Activated CD4-positive, alpha-beta memory T cell treated with anti-CD3 and anti-CD28 coated beads for 36 hours (primary cell): Measurements from ENCODE around the gene TEKT4. TPM values are rescaled to one million over a fixed set of nuclear protein-coding genes. Genes with fewer than 3 reads are reported as not detected.
"Not testable (repeated sequence)": the region's sequence is repeated elsewhere in the genome, so short reads cannot be mapped to it uniquely, and the experiment has no call there.

Experiments
- CTCF ChIA-PET: fragments of 350-600 bp; sonication (Branson Sonifier 250); formaldehyde crosslinking; loops from one replicate; lab custom pipeline; 2021; ENCODE audit warnings: antibody characterized with exemption, inconsistent platforms; lab: Charles Lee
- POLR2A ChIA-PET: fragments of 350-600 bp; sonication (Branson Sonifier 250); formaldehyde crosslinking; loops from one replicate; lab custom pipeline; 2021; ENCODE audit warnings: antibody characterized with exemption; lab: Charles Lee
- DNase-seq: peaks from one replicate; pipeline ENCODE4 v3.0.0-alpha.2; 2020
- H3K27ac Mint-ChIP-seq: one replicate; pipeline ENCODE4 v1.8.0; 2021; ENCODE audit warnings: mixed read lengths
- H3K27me3 Mint-ChIP-seq: one replicate; pipeline ENCODE4 v1.8.0; 2021; ENCODE audit warnings: mixed read lengths
- H3K36me3 Mint-ChIP-seq: one replicate; pipeline ENCODE4 v1.8.0; 2021; ENCODE audit warnings: mixed read lengths
- H3K4me1 Mint-ChIP-seq: one replicate; pipeline ENCODE4 v1.8.0; 2021; ENCODE audit warnings: low read depth, mixed read lengths
- H3K4me3 Mint-ChIP-seq: one replicate; pipeline ENCODE4 v1.8.0; 2021; ENCODE audit warnings: mild to moderate bottlenecking, mixed read lengths
- H3K9me3 Mint-ChIP-seq: one replicate; pipeline ENCODE4 v1.8.0; 2021; ENCODE audit warnings: mixed read lengths
- intact Hi-C: fragments of 100-400 bp; cut with micrococcal nuclease; formaldehyde crosslinking; loops from one replicate; pipeline ENCODE4 v1.15.1; 2023
- total RNA-seq, 2 experiments: library from RNA; stranded (reverse); gene quantifications; one replicate each; pipeline ENCODE4 v1.2.3, GENCODE V29; 2021

TEKT4 gene
- total RNA-seq, 2 experiments from 2014 or later: not detected

GRCh38 chr2:94879982-94880377 is 8.8 kb downstream of the TEKT4 start:
- no peak for DNase-seq
- no peaks in the 10 kb centered on the region for H3K4me1 Mint-ChIP-seq
- CTCF ChIA-PET: no interaction called here
- intact Hi-C loops: no loop called here
- H3K9me3 Mint-ChIP-seq: no peaks in the 10 kb centered on the region
- H3K4me3 Mint-ChIP-seq: no peak overlapping the region
- H3K27me3 Mint-ChIP-seq: peaks cover 3% of the 10 kb centered on the region
- H3K27ac Mint-ChIP-seq: no peak overlapping the region
- H3K36me3 Mint-ChIP-seq: no peaks in the 10 kb centered on the region
- POLR2A ChIA-PET: no interaction called here

- CTCF ChIA-PET: no interaction called here
- Mint-ChIP-seq H3K9me3 (no peaks in the 10 kb centered on the region), H3K36me3 (no peaks in the 10 kb centered on the region)
These were observed 9.3 kb downstream of the TEKT4 start for GRCh38 chr2:94880507-94880906.

GRCh38 chr2:94881070-94881469 is 9.8 kb downstream of the TEKT4 start:
- intact Hi-C loops: no loop called here
- POLR2A ChIA-PET: no interaction called here
- CTCF ChIA-PET: no interaction called here
- no peaks in the 10 kb centered on the region for H3K4me1 Mint-ChIP-seq
- peaks cover 11% of the 10 kb centered on the region for H3K27me3 Mint-ChIP-seq
- no peak overlapping the region for H3K4me3 Mint-ChIP-seq
- no peaks in the 10 kb centered on the region for H3K9me3 Mint-ChIP-seq
- DNase-seq: no peak
- no peaks in the 10 kb centered on the region for H3K36me3 Mint-ChIP-seq
- no peak overlapping the region for H3K27ac Mint-ChIP-seq

More at GRCh38 chr2:94880507-94880906, 9.3 kb downstream of the TEKT4 start:
- H3K27ac Mint-ChIP-seq: no peak overlapping the region
- no peak overlapping the region for H3K4me3 Mint-ChIP-seq
- H3K27me3 Mint-ChIP-seq: peaks cover 7% of the 10 kb centered on the region
- POLR2A ChIA-PET: no interaction called here
- intact Hi-C loops: no loop called here
- no peaks in the 10 kb centered on the region for H3K4me1 Mint-ChIP-seq
- no peak for DNase-seq

GRCh38 chr2:94890234-94890633 is 19.0 kb downstream of the TEKT4 start:
- no peaks in the 10 kb centered on the region for H3K36me3 Mint-ChIP-seq
- H3K27ac Mint-ChIP-seq: no peak overlapping the region
- intact Hi-C loops: no loop called here
- peaks cover 17% of the 10 kb centered on the region for H3K27me3 Mint-ChIP-seq
- no peaks in the 10 kb centered on the region for H3K4me1 Mint-ChIP-seq
- H3K4me3 Mint-ChIP-seq: no peak overlapping the region
- no peak for DNase-seq
- ChIA-PET POLR2A (no interaction called here), CTCF (no interaction called here)
- no peaks in the 10 kb centered on the region for H3K9me3 Mint-ChIP-seq

GRCh38 chr2:94895273-94895672 is 24.0 kb downstream of the TEKT4 start:
- H3K27me3 Mint-ChIP-seq, H3K27ac Mint-ChIP-seq, H3K9me3 Mint-ChIP-seq, H3K36me3 Mint-ChIP-seq, CTCF ChIA-PET, H3K4me1 Mint-ChIP-seq, POLR2A ChIA-PET, DNase-seq, intact Hi-C loops, H3K4me3 Mint-ChIP-seq: not testable (repeated sequence)

- CTCF ChIA-PET, POLR2A ChIA-PET, H3K4me3 Mint-ChIP-seq, intact Hi-C loops, H3K4me1 Mint-ChIP-seq, H3K9me3 Mint-ChIP-seq, H3K27me3 Mint-ChIP-seq, H3K27ac Mint-ChIP-seq, H3K36me3 Mint-ChIP-seq, DNase-seq: not testable (repeated sequence)
These were observed 35.7 kb downstream of the TEKT4 start for GRCh38 chr2:94906976-94907375.

GRCh38 chr2:94923196-94923595 is 52.0 kb downstream of the TEKT4 start:
- ChIA-PET CTCF (no interaction called here), POLR2A (no interaction called here)
- Mint-ChIP-seq H3K4me1 (no peaks in the 10 kb centered on the region), H3K27ac (no peak overlapping the region), H3K9me3 (no peaks in the 10 kb centered on the region), H3K27me3 (peaks cover 11% of the 10 kb centered on the region), H3K36me3 (no peaks in the 10 kb centered on the region), H3K4me3 (no peak overlapping the region)
- intact Hi-C loops: no loop called here
- DNase-seq: no peak

- H3K27me3 Mint-ChIP-seq: peaks cover 10% of the 10 kb centered on the region
- H3K9me3 Mint-ChIP-seq, H3K4me1 Mint-ChIP-seq, CTCF ChIA-PET, H3K4me3 Mint-ChIP-seq, H3K36me3 Mint-ChIP-seq, H3K27ac Mint-ChIP-seq, POLR2A ChIA-PET, intact Hi-C loops, DNase-seq: not testable (repeated sequence)
These were observed 53.8 kb downstream of the TEKT4 start for GRCh38 chr2:94924999-94925398.

Other genes with a start within 250 kb of the TEKT4 start
- 10 to 100 TPM; 63.5 to 63.6 TPM for gene MAL, start 154.3 kb downstream of the TEKT4 start, total RNA-seq